GM12872 (cell line): ENCODE data around the gene EYA4.

Experiments
- CTCF ChIP-seq: IDR thresholded peaks from 3 replicates; pipeline ENCODE4 v1.5.1; 2011; ENCODE audit warnings: low read depth, mild to moderate bottlenecking, low read length, moderate library complexity; ENCODE audit not compliant: insufficient read depth

The EYA4 gene

DNA sequence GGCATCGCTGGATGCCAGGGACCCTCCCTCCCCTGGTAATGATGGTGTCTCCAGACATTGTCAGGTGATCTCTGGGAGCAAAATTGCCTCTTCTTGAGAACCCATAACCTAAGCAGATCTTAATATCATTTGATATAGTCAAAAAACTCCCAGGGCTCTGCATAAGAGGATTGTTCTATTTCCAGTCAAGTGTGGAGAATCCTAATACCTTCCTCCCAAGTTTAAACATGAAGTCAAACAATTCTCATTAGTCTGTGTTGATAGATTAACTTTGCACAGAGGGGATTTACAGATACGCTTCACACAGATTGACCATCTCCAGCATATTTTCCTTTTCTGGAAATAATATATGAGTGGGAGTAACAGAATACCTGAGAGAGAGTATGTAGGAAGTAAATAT, 10.5 kb downstream of the EYA4 start:
- no peak for TF ChIP-seq CTCF

- no peak for TF ChIP-seq CTCF
These were observed 13.5 kb downstream of the EYA4 start for GRCh38 chr6:133254552-133255228.

DNA sequence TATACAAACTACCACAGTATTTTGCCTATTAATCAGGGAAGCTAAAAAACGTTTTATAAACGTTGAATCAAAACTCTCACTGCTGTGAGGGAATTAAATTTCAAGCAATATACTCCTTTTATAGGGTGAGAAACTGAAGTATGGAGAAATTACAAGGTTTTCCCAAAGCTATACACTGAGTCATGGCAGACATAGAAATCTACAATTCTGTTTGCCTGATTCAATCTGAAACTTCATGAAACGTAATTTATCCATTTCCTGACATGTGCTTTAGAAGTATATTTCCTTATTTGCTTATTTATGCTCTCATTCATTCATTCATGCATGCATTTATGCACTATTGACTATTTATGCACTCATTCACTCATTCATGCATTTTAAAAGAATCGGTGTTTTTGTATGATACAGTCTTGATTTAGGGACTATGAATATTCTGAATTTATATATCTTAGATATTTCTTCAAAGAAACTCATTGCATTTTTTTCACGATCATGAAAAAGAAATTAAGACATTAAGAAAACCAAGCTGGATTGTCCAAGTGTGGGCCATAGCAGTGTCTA, 16.5 kb downstream of the EYA4 start:
- TF ChIP-seq CTCF, result no peak

- no peak for TF ChIP-seq CTCF
These were observed 18.4 kb downstream of the EYA4 start for GRCh38 chr6:133259561-133259960.

GRCh38 chr6:133262804-133263203, 21.6 kb downstream of the EYA4 start:
- no peak for TF ChIP-seq CTCF

GRCh38 chr6:133265066-133265465, 23.9 kb downstream of the EYA4 start:
- no peak for TF ChIP-seq CTCF

DNA sequence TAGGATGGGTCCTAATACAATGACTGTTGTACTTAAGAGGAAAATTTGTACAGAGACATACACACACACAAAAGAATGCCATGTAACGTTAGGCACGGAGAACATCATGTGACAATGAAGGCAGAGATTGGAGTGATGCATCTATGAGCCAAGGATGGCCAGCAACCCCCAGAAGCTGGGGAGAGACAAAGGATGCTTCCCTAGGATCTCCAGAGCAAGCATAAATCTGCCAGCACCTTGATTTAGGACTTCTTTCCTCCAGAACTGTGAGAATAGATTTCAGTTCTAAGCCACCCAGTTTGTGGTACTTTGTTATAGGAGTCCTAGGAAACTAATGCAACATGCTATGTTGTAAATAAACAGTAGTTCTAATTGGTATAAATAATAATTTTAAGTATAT, 25.0 kb downstream of the EYA4 start:
- TF ChIP-seq CTCF, result no peak
